ENCODE data around the gene BCAS4. TPM values are rescaled to one million over a fixed set of nuclear protein-coding genes. Genes with fewer than 3 reads are reported as not detected.

The BCAS4 gene
- total RNA-seq, 4 donors from 2014 or later, result 6.6 to 15.7 (median 13.1) TPM

- intact Hi-C loops (cut with DNase I), result loop anchor here (5.0 kb wide), 2 partner anchors 109 to 134 kb away; no protein-coding TSS in a partner anchor
- no peaks in the 10 kb centered on the region for H3K27me3 ChIP-seq
- H3K4me3 ChIP-seq (replicated peaks in 1 of 3), result no peak overlapping the region
- DNase-seq, result no peak
- H3K27ac ChIP-seq, result no peak overlapping the region
- H3K36me3 ChIP-seq, result no peaks in the 10 kb centered on the region
- 62 to 68% methylated on average over 1 of the region's 1 CpG for WGBS, 2 donors
- TF ChIP-seq POLR2A (IDR thresholded peaks at IDR 0.05), result no peak
- TF ChIP-seq, protein P1, sequence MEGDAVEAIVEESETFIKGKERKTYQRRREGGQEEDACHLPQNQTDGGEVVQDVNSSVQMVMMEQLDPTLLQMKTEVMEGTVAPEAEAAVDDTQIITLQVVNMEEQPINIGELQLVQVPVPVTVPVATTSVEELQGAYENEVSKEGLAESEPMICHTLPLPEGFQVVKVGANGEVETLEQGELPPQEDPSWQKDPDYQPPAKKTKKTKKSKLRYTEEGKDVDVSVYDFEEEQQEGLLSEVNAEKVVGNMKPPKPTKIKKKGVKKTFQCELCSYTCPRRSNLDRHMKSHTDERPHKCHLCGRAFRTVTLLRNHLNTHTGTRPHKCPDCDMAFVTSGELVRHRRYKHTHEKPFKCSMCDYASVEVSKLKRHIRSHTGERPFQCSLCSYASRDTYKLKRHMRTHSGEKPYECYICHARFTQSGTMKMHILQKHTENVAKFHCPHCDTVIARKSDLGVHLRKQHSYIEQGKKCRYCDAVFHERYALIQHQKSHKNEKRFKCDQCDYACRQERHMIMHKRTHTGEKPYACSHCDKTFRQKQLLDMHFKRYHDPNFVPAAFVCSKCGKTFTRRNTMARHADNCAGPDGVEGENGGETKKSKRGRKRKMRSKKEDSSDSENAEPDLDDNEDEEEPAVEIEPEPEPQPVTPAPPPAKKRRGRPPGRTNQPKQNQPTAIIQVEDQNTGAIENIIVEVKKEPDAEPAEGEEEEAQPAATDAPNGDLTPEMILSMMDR (IDR thresholded peaks at IDR 0.05), result no peak
- H3K4me1 ChIP-seq, result peaks cover 44 to 48% of the 10 kb centered on the region in 2 donors
- no peaks in the 10 kb centered on the region for H3K9me3 ChIP-seq
These were observed 131.7 kb downstream of the BCAS4 start for GRCh38 chr20:50926530-50926929.

Small RNA genes lying within 50 kb of the gene (small RNA-seq; reads per million reads assigned to genes)
- gene TMSB4XP6, result not detected

Other genes starting within 250 kb of the BCAS4 start
- 10 to 100 TPM in 1 of 4 donors, 1 to 10 TPM in 3; 6.2 to 23.9 (median 9.5) TPM for gene RIPOR3, start 103.5 kb upstream of the BCAS4 start, total RNA-seq
- 10 to 100 TPM; 14.3 to 18.1 (median 17.7) TPM for gene PARD6B, start 63.5 kb upstream of the BCAS4 start, total RNA-seq
- 10 to 100 TPM; 55.5 to 68.9 (median 63.5) TPM for gene ADNP, start 136.4 kb downstream of the BCAS4 start, total RNA-seq
- gene DPM1, start 163.5 kb downstream of the BCAS4 start, total RNA-seq, result 10 to 100 TPM; 48.8 to 83.1 (median 60.2) TPM
- gene MOCS3, start 163.8 kb downstream of the BCAS4 start, total RNA-seq, result 1 to 10 TPM; 6.7 to 7.8 (median 7.6) TPM
- under 1 TPM in 1 of 4 donors, not detected in 3; 0.13 TPM for gene KCNG1, start 228.0 kb downstream of the BCAS4 start, total RNA-seq

All from thyroid gland (tissue), 4 donors.